ENCODE results near the gene IL1RL2. TPM values are rescaled to one million over a fixed set of nuclear protein-coding genes. Genes with fewer than 3 reads are reported as not detected.

IL1RL2 gene
- total RNA-seq, 1 experiment from 2014 or later: not detected

GRCh38 chr2:102289129-102289528 lies 102.3 kb downstream of the IL1RL2 start:
- CTCF ChIA-PET: interaction anchor here (1.1 kb wide), 1 partner anchor 37 kb away, joined by 3 read pairs; no protein-coding TSS in a partner anchor
- Mint-ChIP-seq H3K4me3 (no peak overlapping the region), H3K36me3 (no peaks in the 10 kb centered on the region), H3K27me3 (ENCODE audit: low read depth) (no peaks in the 10 kb centered on the region), H3K4me1 (no peaks in the 10 kb centered on the region), H3K27ac (no peak overlapping the region), H3K9me3 (no peaks in the 10 kb centered on the region)
- TF ChIP-seq ZNF317 (CRISPR knock-in tag; IDR thresholded peaks at IDR 0.05; ENCODE audit: borderline replicate concordance, low read depth) (no peak), TEAD1 (CRISPR knock-in tag; IDR thresholded peaks at IDR 0.05) (no peak), GABPB1 (CRISPR knock-in tag; IDR thresholded peaks at IDR 0.05) (no peak), PREB (CRISPR knock-in tag; IDR thresholded peaks at IDR 0.05; ENCODE audit: borderline replicate concordance) (no peak), CBFB (CRISPR knock-in tag; IDR thresholded peaks at IDR 0.05; ENCODE audit: low read depth) (no peak), FOXP4 (CRISPR knock-in tag; IDR thresholded peaks at IDR 0.05) (no peak), NR1H2 (CRISPR knock-in tag; IDR thresholded peaks at IDR 0.05) (no peak), CTCF (IDR thresholded peaks at IDR 0.05) (no peak), MLX (CRISPR knock-in tag; IDR thresholded peaks at IDR 0.05) (no peak), ARID4B (CRISPR knock-in tag; IDR thresholded peaks at IDR 0.05; ENCODE audit: borderline replicate concordance) (no peak), ATF2 (CRISPR knock-in tag; IDR thresholded peaks at IDR 0.05; ENCODE audit: borderline replicate concordance, low read depth) (no peak), USF2 (CRISPR knock-in tag; IDR thresholded peaks at IDR 0.05) (no peak)
- no peak for ATAC-seq
- no peak for DNase-seq (ENCODE audit: low spot score)
- POLR2A ChIA-PET: no interaction called here

Other genes with a start within 250 kb of the IL1RL2 start
- 0.22 TPM in 1 of 3 replicates, not detected in the others for gene IL1R2, start 195.1 kb upstream of the IL1RL2 start, total RNA-seq (2021)
- gene IL1R1, start 44.3 kb upstream of the IL1RL2 start, total RNA-seq (2021): 0.37 to 0.78 TPM (median 0.55 TPM) in 3 replicates
- 0.05 TPM in 1 of 3 replicates, not detected in the others for gene IL1RL1, start 124.5 kb downstream of the IL1RL2 start, total RNA-seq (2021)
- 0.25 to 0.46 TPM in 2 of 3 replicates, not detected in the other for gene IL18R1, start 168.8 kb downstream of the IL1RL2 start, total RNA-seq (2021)
- not detected in 3 replicates for gene IL18RAP, start 236.1 kb downstream of the IL1RL2 start, total RNA-seq (2021)